B cell (primary cell): Measurements from ENCODE around the gene KCNJ14. TPM values are rescaled to one million over a fixed set of nuclear protein-coding genes. Genes with fewer than 3 reads are reported as not detected.

Experiments
- ATAC-seq: fragments of 200-7000 bp; cut with Tn5 transposase; one replicate; pipeline ENCODE4 v1.10.0; 2021; ENCODE audit warnings: low read depth, mild to moderate bottlenecking, moderate number of reproducible peaks, moderate library complexity
- CTCF ChIA-PET: fragments of 350-600 bp; sonication (Branson Sonifier 250); formaldehyde crosslinking; loops from one replicate; lab custom pipeline; 2021; ENCODE audit warnings: antibody characterized with exemption, inconsistent platforms; lab: Charles Lee
- POLR2A ChIA-PET: fragments of 350-600 bp; sonication (Branson Sonifier 250); formaldehyde crosslinking; loops from one replicate; lab custom pipeline; 2021; ENCODE audit warnings: antibody characterized with exemption; lab: Charles Lee
- DNase-seq: peaks from one replicate; pipeline ENCODE4 v3.0.0; 2013
- H2AFZ ChIP-seq: 2 replicates; pipeline ENCODE4 v1.6.1; 2012; ENCODE audit warnings: mild to moderate bottlenecking, low read depth, low read length; ENCODE audit not compliant: insufficient read depth, poor library complexity, severe bottlenecking
- H3K27ac ChIP-seq, 2 donors: 1 replicate in 1 of 2; 2 replicates in 1 of 2; pipeline ENCODE4 v1.5.1; 2012 to 2013; ENCODE audit warnings: low read length in 2 of 2, mild to moderate bottlenecking in 2 of 2, moderate library complexity in 1 of 2
- H3K27me3 ChIP-seq, 4 experiments: fragments of 200-600 bp in 1 of 4; sonication (generic) in 1 of 4; replicated peaks in 1 of 4; 1 replicate in 2 of 4; 2 replicates in 2 of 4; pipeline versions ENCODE4 v1.6.1 to v1.7.0; 2013 to 2016; ENCODE audit warnings: low read length in 3 of 4, mild to moderate bottlenecking in 2 of 4, mixed read lengths in 1 of 4, moderate library complexity in 1 of 4; ENCODE audit not compliant: insufficient read depth in 4 of 4, control insufficient read depth in 3 of 4; ENCODE audit errors: control extremely low read depth in 1 of 4
- H3K36me3 ChIP-seq, 2 experiments: replicated peaks in 1 of 2; 1 replicate in 1 of 2; 2 replicates in 1 of 2; pipeline versions ENCODE4 v1.6.1 to v1.7.1; 2013; ENCODE audit warnings: low read length in 1 of 2; ENCODE audit not compliant: insufficient read depth in 2 of 2, control insufficient read depth in 1 of 2; ENCODE audit errors: control extremely low read depth in 1 of 2, extremely low read depth in 1 of 2
- H3K4me1 ChIP-seq, 2 donors: fragments of 200-600 bp in 1 of 2; sonication (generic) in 1 of 2; 1 replicate in 1 of 2; 2 replicates in 1 of 2; pipeline versions ENCODE4 v1.5.1 to v1.6.1; 2013 to 2017; ENCODE audit warnings: low read length in 2 of 2; ENCODE audit not compliant: control insufficient read depth in 2 of 2, insufficient read depth in 2 of 2
- H3K4me2 ChIP-seq: replicated peaks from 2 replicates; pipeline ENCODE3; 2012; ENCODE audit warnings: mild to moderate bottlenecking, low read depth, low read length; ENCODE audit not compliant: poor library complexity, severe bottlenecking
- H3K4me3 ChIP-seq, 5 experiments: fragments of 200-600 bp in 1 of 5; sonication (generic) in 1 of 5; 1 replicate in 3 of 5; 2 replicates in 2 of 5; pipeline versions ENCODE4 v1.5.1 to v1.7.0; 2011 to 2016; ENCODE audit warnings: low read length in 4 of 5, mild to moderate bottlenecking in 4 of 5, low read depth in 2 of 5, control low read depth in 1 of 5, moderate library complexity in 1 of 5; ENCODE audit not compliant: insufficient read depth in 1 of 5; ENCODE audit errors: control extremely low read depth in 1 of 5, extremely low read depth in 1 of 5
- H3K79me2 ChIP-seq: fragments of 200-600 bp; sonication (generic); one replicate; pipeline ENCODE4 v1.6.0; 2016; ENCODE audit warnings: low read length; ENCODE audit not compliant: control insufficient read depth, insufficient read depth
- H3K9ac ChIP-seq: fragments of 200-600 bp; sonication (generic); 2 replicates; pipeline ENCODE4 v1.6.1; 2017; ENCODE audit warnings: mild to moderate bottlenecking, low read length, moderate library complexity
- H3K9me3 ChIP-seq, 3 donors: one replicate each; pipeline versions ENCODE4 v1.6.1 to v1.7.1; 2013; ENCODE audit warnings: low read length in 2 of 3; ENCODE audit not compliant: control insufficient read depth in 2 of 3, insufficient read depth in 1 of 3; ENCODE audit errors: control extremely low read depth in 1 of 3
- H4K20me1 ChIP-seq: 2 replicates; pipeline ENCODE4 v1.6.0; 2012; ENCODE audit warnings: mild to moderate bottlenecking, low read length; ENCODE audit not compliant: insufficient read depth, control insufficient read depth, poor library complexity, severe bottlenecking
- H3K27ac Mint-ChIP-seq: one replicate; pipeline ENCODE4 v1.8.0; 2021; ENCODE audit warnings: mixed read lengths
- H3K27me3 Mint-ChIP-seq: one replicate; pipeline ENCODE4 v1.8.0; 2021; ENCODE audit warnings: mixed read lengths
- H3K4me1 Mint-ChIP-seq: one replicate; pipeline ENCODE4 v1.8.0; 2021; ENCODE audit warnings: mixed read lengths
- H3K4me3 Mint-ChIP-seq: one replicate; pipeline ENCODE4 v1.8.0; 2021; ENCODE audit warnings: mixed read lengths
- H3K9me3 Mint-ChIP-seq: one replicate; pipeline ENCODE4 v1.8.0; 2022; ENCODE audit warnings: mixed read lengths; ENCODE audit not compliant: insufficient read depth
- EZH2 ChIP-seq: IDR thresholded peaks from 2 replicates; pipeline ENCODE4 v1.6.1; 2012; ENCODE audit warnings: borderline replicate concordance, low read depth, mild to moderate bottlenecking, moderate library complexity, low read length; ENCODE audit not compliant: insufficient read depth, poor library complexity, severe bottlenecking
- WGBS: methylation state at CpG from one replicate; pipeline ENCODE4 v1.1.5; 2013; ENCODE audit warnings: missing lambda C conversion rate; ENCODE audit not compliant: insufficient coverage; 5-methylcytosine and 5-hydroxymethylcytosine counted together
- intact Hi-C: fragments of 100-400 bp; cut with micrococcal nuclease; formaldehyde crosslinking; loops from one replicate; pipeline ENCODE4 v1.10.0; 2022
- polyA plus RNA-seq: library from polyadenylated mRNA; depleted of rRNA; stranded (reverse); fragments of >200 nt; gene quantifications from 2 replicates; pipeline ENCODE4 v1.2.3, GENCODE V29; 2012
- total RNA-seq, 2 donors: library from RNA; stranded (reverse); fragments of 120-200 nt in 1 of 2; gene quantifications; 1 replicate in 1 of 2; 2 replicates in 1 of 2; pipeline versions ENCODE4 v1.2.3 to v1.2.4, GENCODE V29; 2013 to 2022
- TF ChIP-seq, protein P1 (sequence below): fragments of 200-600 bp; IDR thresholded peaks from one replicate; pipeline ENCODE4 v1.8.0; 2022; ENCODE audit warnings: antibody characterized with exemption, mild to moderate bottlenecking

The KCNJ14 gene
- total and polyA plus RNA-seq, 2 donors (not counting 1 experiment from before 2014, with no cell fraction given), result 1.5 to 2.3 TPM

- WGBS, result 66% methylated on average over 7 of the region's 19 CpGs
- H3K9ac ChIP-seq, result peak overlapping the region; percentile 84
- ChIA-PET POLR2A (no interaction called here), CTCF (no interaction called here)
- peak overlapping the region; percentile 95 for H3K4me2 ChIP-seq
- Mint-ChIP-seq H3K4me1 (peaks cover 15% of the 10 kb centered on the region), H3K4me3 (no peak overlapping the region), H3K9me3 (no peaks in the 10 kb centered on the region), H3K27me3 (peaks cover 15% of the 10 kb centered on the region), H3K27ac (no peak overlapping the region)
- no peaks in the 10 kb centered on the region for H3K79me2 ChIP-seq
- peaks cover 0 to 37% (median 14%) of the 10 kb centered on the region in 4 experiments for H3K27me3 ChIP-seq
- TF ChIP-seq, protein P1, sequence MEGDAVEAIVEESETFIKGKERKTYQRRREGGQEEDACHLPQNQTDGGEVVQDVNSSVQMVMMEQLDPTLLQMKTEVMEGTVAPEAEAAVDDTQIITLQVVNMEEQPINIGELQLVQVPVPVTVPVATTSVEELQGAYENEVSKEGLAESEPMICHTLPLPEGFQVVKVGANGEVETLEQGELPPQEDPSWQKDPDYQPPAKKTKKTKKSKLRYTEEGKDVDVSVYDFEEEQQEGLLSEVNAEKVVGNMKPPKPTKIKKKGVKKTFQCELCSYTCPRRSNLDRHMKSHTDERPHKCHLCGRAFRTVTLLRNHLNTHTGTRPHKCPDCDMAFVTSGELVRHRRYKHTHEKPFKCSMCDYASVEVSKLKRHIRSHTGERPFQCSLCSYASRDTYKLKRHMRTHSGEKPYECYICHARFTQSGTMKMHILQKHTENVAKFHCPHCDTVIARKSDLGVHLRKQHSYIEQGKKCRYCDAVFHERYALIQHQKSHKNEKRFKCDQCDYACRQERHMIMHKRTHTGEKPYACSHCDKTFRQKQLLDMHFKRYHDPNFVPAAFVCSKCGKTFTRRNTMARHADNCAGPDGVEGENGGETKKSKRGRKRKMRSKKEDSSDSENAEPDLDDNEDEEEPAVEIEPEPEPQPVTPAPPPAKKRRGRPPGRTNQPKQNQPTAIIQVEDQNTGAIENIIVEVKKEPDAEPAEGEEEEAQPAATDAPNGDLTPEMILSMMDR, result no peak
- TF ChIP-seq EZH2, result no peak
- H2AFZ ChIP-seq, result peak overlapping the region; percentile 87
- intact Hi-C loops, result loop anchor here (5.0 kb wide), 2 partner anchors 150 to 190 kb away; partner anchors contain the start of genes SYNGR4 and TMEM143
- H3K4me1 ChIP-seq, result peaks cover 28 to 30% of the 10 kb centered on the region in 2 donors
- no peaks in the 10 kb centered on the region for H3K36me3 ChIP-seq
- H3K27ac ChIP-seq, result no peak overlapping the region
- peak overlapping the region; percentile 14 to 82 (median 73) for H3K4me3 ChIP-seq
- H4K20me1 ChIP-seq, result no peaks in the 10 kb centered on the region
- ATAC-seq (no peak), DNase-seq (peak; percentile 38)
- H3K9me3 ChIP-seq, result peaks cover 0 to 7% (median 0%) of the 10 kb centered on the region in 3 donors
Measured at GRCh38 chr19:48512504-48513288, 57.3 kb downstream of the KCNJ14 start.
